GM12872 (cell line): ENCODE data around the gene NUB1.

Experiments used
- CTCF ChIP-seq: IDR thresholded peaks from 3 replicates; pipeline ENCODE4 v1.5.1; 2011; ENCODE audit warnings: low read depth, mild to moderate bottlenecking, low read length, moderate library complexity; ENCODE audit not compliant: insufficient read depth

The NUB1 gene

DNA sequence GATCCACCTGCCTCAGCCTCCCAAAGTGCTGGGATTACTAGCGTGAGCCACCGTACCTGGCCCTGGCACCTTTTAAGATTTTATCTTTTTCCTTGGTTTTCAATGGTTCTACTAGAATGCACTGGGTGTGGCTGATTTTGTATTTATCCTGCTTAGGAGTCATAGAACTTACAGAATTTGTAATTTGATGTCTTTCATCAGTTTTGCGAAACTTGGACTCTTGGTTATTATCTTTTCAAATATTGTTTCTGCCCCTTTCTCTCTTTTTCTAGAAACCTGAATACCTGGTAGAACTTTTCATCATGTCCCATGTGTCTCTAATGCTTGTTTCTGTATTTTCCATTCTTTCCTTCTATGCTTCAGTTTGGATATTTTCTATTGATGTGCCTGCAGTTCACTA is 2.8 kb upstream of the NUB1 start:
- no peak for TF ChIP-seq CTCF

DNA sequence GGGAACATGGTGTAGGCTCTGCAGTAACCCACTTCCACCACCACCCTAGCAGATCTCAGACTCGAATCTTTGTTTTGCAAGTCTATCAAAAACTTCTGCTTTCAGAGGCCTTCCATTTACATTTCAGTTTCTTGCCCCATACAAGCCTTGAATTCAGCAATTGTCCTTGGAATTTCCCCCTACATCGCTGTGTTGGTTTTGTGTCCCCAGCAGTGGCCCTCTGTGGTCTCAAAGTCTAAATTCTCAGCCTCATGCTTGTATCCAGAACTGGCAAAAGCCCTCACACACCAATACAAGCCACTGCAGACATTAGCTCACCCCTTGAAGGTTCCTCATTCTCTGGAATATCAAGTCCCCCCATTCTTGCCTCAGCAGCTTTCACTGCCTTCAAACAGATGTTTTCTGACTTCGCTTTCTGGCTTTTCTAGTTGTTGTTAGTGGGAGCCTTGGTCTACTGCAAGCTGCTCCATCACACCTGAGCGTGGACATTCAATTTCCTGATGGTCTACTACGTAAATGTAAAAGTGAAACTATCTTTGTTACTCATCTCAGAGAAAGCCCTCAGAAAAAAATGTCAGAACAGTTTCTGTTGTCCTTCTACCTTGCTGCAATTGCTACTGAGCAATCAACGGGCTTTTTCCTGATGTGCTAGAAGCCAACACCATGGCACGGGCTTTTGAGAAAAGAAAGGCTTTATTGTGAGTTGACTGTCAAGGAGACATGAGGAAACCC is 1.8 kb upstream of the NUB1 start:
- 0 out of 3 replicates have a peak, but pooled peaks have one; percentile 25 for TF ChIP-seq CTCF

DNA sequence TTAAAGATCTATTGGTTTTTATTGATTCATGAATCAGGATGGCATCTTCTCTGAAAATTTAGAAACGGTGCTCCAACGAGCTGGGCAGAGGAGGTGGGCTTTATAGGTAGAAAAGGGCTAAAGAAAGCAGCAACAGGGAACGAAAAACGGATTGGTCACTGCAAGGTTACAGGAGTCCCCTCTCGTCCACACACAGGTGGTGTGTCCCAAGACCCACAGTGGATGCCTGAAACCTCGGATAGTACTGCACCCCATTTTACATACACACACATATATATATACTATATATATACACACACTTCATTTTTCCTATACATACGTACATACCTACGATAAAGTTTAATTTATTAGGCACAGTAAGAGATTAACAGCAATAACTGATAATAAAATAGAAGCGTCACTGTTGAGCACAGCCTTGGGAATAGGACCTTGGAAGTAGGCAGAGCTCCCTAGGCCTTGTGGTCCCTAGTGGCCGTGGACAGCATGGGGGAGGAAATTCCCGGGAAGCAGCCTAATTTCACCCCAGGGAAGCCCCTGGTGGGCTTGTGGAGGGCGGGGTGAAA is 737 bp upstream of the NUB1 start:
- no peak for TF ChIP-seq CTCF

DNA sequence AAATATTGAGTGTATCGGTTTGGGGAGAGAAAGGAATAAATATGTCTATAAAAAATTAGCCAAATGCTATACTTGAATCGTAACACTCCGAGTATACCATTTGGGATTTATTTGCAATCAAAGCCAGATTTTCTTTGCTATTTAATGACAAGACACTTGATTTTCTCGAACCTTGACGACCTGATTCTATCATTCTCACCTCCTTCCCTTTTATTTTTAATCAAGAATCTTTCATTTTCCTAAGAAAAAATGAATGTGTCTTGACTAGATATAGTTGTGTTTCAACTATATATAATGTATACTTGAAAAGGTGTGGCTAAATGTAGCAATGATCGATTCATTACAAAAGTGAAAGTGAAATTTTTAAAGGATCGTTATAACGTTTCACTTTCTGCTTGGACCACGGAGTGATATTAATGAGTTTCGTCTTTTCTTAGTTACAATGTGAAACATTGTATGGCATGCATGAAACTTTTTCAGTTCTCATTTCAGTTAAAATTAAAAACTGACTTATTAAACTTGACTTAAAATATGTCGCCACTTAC is 562 bp downstream of the NUB1 start:
- no peak for TF ChIP-seq CTCF

DNA sequence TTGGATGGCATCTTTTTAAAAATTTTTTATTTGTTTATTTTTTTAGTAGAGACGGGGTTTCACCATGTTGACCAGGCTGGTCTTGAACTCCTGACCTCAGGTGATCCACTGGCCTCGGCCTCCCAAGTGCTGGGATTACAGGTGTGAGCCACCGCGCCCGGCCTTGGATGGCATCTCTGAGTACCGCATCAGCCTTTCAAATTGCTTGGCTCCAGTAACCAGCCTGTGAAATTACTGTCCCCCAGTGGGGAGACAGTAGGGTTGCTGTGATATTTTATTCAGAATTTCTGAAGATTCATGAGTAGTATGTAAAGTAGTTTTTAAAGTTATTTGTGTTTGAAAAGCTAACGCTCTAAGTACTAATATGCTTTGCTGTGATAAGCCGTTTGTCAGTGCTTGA is 1.2 kb downstream of the NUB1 start:
- 0 out of 3 replicates have a peak, but pooled peaks have one; percentile 9 for TF ChIP-seq CTCF

GRCh38 chr7:151343516-151343915 is 1.9 kb downstream of the NUB1 start:
- no peak for TF ChIP-seq CTCF

- TF ChIP-seq CTCF: no peak
Observed at GRCh38 chr7:151345576-151346469, 4.2 kb downstream of the NUB1 start.
